A375 (cell line): ENCODE results near the gene GLYATL1. TPM values are rescaled to one million over a fixed set of nuclear protein-coding genes. Genes with fewer than 3 reads are reported as not detected.

Source experiments
- total RNA-seq: library from RNA; depleted of rRNA; stranded (reverse); fragments of >200 nt; shearing (Covaris generic); gene quantifications from 2 replicates; pipeline ENCODE4 v1.2.3, GENCODE V29; 2014; rRNA removed

Gene GLYATL1
- total RNA-seq: 0.16 and 0.26 TPM in 2 replicates

GRCh38 chr11:58939277-58939676 lies at the start of gene GLYATL1:
Gene GLYATL1, plus strand, starts transcription at chr11:58939488. Its CDS starts 7,600 bp downstream, at chr11:58947088.

Other genes starting within 250 kb of the GLYATL1 start
- not detected in 2 replicates for gene GLYAT, start 207.5 kb upstream of the GLYATL1 start, total RNA-seq
- 0.66 and 1.4 TPM in 2 replicates for gene GLYATL2, start 94.8 kb upstream of the GLYATL1 start, total RNA-seq
- not detected in 2 replicates for gene GLYATL1B, start 146.8 kb downstream of the GLYATL1 start, total RNA-seq
- gene FAM111B, start 167.7 kb downstream of the GLYATL1 start, total RNA-seq: 14.3 and 17.8 TPM in 2 replicates
- 47.0 and 58.7 TPM in 2 replicates for gene FAM111A, start 203.4 kb downstream of the GLYATL1 start, total RNA-seq
- 0.30 and 0.90 TPM in 2 replicates for gene DTX4, start 232.6 kb downstream of the GLYATL1 start, total RNA-seq